ENCODE results near the gene ASIC3.
"Not testable (repeated sequence)": the region's sequence is repeated elsewhere in the genome, so short reads cannot be mapped to it uniquely, and the experiment has no call there.

ASIC3 gene

DNA sequence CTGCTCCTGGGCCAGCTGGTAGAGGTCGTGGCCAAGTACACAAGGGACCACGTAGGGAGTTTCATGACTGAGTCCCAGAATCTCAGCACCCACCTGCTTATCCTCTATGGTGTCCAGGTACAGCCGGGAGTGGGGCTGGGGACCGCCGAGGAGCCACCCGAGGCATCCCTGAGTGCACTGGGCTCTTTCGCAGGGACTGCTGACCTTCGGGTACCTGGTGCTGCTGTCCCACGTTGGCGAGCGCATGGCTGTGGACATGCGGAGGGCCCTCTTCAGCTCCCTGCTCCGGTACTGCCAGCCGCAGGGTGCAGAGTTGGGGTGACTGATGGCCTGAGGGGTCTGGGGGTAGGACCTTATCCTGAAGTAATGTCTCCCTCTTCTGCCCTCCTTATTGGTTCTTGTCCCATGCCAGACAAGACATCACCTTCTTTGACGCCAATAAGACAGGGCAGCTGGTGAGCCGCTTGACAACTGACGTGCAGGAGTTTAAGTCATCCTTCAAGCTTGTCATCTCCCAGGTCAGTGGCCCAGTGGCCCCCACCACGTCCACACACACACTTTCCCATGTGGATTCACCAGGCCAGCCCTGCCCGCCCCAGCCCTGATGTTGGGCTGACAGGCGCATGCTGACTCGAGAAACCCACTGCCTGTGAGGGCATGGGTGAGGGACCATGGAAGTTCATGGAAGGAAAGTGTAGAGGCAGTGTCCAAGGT lies 13.9 kb upstream of the ASIC3 start:
- no peak for DNase-seq

DNA sequence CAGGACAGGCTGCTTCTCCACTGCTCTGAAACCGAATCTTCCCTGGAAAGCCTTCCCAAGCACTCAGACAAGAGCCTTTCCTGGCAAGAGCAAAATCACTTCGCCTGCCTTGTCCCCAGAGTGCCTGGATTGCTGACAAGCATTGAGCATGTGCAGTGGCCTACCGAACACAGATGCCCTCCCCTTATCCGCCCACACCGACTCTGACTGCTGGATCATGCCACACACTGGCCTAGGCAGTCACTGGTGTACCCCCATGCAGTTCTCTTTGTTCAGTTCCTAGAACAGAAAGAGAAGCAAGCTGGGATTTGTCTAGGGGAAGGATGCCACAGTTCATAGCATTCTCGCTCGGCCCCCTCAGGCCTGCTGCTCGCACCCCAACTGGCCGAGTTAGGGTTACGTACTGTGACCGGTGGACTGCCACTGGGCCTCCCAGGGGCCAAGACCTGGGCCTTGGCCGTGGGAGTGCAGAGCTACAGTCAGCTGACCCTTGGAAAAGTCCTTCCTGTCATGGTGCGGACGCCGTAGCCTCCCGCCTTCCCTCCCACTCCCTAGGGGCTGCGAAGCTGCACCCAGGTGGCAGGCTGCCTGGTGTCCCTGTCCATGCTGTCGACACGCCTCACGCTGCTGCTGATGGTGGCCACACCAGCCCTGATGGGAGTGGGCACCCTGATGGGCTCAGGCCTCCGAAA lies 13.2 kb upstream of the ASIC3 start:
- DNase-seq, result no peak

DNA sequence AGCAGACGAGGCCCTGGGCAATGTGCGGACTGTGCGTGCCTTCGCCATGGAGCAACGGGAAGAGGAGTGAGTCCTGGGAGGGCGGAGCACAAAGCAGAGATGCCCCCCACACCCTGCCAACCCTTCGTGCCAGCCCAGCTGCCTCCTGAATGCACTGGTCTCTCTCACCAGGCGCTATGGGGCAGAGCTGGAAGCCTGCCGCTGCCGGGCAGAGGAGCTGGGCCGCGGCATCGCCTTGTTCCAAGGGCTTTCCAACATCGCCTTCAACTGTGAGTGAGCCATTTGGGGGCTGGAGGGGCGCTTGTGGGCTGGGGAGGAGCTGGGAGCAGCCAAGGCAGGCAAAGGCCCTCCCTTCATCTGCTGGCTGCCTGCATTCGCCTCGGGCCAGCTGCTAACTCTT lies 12.4 kb upstream of the ASIC3 start:
- DNase-seq, result no peak

DNA sequence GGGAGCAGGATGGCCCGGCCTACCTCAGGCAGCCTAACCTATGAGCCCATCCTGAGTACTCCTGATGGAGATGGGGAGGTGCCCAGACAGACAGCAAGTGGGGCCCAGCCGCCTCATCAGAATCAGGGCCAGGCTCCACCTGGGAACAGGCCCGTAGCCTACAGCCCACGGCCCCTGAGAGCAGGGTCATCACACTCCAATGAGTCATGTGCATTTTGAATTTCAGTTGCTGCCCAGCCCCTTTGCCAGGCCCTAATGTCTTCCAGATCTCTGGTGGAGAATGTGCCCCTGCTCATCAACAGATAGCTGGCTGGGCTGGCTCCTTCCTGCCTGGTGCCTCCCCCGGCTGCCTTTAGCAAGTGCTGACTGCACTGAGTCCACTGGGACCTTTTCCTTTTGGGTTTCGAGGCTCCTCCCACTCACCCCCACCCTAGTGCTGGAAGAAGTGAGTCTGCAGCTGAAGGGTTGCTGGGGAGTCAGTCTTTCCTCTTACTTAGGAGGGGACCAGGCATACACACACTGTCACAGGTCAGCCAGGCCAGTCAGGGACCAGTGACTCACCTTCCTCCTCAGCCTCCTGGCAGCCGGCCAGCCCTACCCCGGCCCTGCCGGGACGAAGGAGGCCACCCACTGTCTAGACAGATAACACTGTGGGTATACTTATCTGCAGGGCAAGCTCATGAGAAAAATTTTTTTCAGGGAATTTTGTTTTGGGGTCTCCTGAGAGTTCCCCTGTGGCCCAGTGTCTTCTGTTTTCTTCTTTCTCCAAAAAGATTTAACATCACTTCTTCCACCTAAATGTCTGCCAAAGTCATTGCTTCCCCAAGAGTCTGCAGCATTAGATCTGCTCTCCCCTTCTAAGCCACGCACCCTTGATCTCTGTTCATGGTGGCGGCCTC lies 9.1 kb upstream of the ASIC3 start:
- DNase-seq, result peak; percentile 70

DNA sequence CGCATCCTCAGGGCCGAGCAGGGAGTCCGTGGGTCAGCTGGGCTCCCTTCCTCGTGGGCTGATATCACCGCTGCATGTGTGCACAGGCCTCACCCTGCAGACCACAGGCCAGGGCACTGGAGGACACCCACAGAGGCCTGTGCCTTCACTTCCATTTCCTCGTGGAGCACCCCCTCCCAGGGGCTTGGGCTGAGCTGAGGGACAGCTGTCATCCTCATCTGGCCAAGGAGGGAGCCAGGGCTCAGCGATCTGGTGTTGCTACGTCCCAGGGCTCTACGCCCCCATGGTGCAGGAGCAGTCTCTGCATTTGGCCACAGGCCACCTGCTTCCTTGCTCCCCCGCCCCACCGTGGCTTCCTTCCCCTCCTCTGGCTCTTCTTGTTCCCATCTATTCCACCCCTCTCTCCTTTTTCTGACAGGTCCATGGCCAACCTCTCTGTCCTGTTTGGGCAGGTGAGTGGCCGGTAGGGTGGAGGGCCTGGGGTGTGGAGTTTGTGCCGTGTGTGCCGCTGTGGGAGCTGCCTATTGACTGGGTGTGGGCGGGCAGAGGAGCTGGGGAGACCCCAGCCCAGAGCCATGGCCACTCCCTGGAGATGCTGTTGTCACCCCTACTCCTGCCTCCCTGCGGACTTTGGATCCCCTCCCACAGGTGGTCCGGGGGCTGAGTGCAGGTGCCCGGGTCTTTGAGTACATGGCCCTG lies 8.3 kb upstream of the ASIC3 start:
- DNase-seq, result no peak

DNA sequence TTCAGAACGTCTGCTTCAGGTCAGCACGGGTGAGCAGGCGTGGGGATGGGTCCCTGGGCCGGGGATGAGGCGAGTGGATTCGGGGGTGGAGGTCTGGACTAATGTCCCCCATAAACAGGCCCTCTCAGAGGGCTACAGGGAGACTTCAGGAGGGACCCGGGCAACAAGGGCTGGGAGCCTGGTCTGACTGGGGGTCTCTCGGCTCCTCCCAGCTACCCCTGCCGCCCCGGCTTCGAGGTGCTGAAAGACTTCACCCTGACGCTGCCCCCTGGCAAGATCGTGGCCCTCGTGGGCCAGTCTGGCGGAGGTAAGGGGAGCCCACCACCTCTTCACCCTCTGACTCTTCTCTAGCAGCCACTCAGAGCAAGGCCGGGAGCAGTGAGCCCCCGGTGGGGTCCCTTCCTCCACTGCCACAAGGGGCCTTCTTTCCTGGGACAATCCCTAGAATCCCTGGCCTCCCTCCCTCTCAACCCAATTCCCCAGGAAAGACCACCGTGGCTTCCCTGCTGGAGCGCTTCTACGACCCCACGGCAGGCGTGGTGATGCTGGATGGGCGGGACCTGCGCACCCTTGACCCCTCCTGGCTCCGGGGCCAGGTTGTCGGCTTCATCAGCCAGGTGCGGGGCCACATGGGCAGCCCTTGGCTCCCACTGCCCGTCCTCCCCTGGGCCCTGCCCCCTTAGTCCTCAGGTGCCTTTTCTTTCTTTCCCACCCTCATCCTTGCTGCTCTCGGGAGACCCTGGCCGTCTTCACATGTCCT lies 7.5 kb upstream of the ASIC3 start:
- DNase-seq, result no peak

DNA sequence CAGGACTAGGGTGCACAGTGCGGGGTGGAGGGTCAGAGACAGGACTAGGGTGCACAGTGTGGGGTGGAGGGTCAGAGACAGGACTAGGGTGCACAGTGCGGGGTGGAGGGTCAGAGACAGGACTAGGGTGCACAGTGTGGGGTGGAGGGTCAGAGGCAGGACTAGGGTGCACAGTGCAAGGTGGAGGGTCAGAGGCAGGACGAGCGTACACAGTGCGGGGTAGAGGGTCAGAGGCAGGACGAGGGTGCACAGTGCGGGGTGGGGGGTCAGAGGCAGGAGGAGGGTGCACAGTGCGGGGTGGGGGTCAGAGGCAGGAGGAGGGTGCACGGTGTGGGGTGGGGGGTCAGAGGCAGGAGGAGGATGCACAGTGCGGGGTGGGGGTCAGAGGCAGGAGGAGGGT lies 4.9 kb upstream of the ASIC3 start:
- DNase-seq, result not testable (repeated sequence)

DNA sequence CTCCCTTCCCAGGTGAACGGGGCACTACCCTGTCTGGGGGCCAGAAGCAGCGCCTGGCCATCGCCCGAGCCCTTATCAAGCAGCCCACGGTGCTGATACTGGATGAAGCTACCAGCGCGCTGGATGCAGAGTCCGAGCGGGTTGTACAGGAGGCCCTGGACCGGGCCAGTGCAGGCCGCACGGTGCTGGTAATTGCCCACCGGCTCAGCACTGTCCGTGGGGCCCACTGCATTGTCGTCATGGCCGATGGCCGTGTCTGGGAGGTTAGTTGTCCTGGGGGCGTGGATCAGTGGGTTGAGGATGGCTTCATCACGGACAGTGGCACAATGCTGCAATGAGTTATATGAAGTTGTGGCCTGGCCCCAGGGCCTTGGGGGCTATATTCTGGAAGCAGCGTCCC lies 4.4 kb upstream of the ASIC3 start:
- no peak for DNase-seq

DNA sequence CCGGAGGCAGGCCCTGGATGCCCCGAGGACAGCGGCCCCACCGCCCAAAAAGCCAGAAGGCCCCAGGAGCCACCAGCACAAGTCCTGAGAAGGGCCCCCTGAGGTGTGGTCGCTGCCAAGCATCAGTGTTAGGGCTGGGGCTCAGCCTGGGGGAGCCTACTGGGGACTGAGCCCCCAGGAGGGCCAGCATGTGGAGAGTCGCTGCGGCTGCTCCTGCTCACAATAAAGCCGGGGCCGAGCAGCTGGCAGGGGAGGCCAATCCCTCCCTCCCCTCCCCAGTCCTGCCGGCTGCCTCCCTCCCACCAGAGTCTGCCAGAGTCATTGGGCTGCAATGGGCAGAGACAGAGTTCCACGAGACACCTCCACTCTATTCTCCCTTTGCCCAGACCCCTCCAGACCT lies 3.1 kb upstream of the ASIC3 start:
- no peak for DNase-seq

DNA sequence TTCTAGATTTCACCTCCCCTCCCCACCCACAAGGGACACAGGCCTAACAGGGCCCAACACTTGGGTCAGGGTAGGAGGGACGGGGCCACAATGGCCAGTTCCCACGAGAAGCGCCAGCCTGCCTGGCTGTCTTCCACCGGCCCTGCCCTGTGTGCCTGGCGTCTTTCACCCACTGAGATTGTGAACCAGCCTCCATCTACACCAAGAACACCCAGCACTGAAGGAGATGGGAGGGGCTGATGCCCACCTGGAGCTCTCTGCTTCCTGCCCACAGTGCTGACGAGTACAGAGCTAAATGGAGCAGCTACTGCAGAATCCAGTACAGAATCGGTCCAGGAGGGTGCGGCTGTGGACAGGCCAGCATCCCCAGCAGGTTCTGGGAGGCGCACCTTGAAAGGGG lies 2.4 kb upstream of the ASIC3 start:
- DNase-seq, result no peak

DNA sequence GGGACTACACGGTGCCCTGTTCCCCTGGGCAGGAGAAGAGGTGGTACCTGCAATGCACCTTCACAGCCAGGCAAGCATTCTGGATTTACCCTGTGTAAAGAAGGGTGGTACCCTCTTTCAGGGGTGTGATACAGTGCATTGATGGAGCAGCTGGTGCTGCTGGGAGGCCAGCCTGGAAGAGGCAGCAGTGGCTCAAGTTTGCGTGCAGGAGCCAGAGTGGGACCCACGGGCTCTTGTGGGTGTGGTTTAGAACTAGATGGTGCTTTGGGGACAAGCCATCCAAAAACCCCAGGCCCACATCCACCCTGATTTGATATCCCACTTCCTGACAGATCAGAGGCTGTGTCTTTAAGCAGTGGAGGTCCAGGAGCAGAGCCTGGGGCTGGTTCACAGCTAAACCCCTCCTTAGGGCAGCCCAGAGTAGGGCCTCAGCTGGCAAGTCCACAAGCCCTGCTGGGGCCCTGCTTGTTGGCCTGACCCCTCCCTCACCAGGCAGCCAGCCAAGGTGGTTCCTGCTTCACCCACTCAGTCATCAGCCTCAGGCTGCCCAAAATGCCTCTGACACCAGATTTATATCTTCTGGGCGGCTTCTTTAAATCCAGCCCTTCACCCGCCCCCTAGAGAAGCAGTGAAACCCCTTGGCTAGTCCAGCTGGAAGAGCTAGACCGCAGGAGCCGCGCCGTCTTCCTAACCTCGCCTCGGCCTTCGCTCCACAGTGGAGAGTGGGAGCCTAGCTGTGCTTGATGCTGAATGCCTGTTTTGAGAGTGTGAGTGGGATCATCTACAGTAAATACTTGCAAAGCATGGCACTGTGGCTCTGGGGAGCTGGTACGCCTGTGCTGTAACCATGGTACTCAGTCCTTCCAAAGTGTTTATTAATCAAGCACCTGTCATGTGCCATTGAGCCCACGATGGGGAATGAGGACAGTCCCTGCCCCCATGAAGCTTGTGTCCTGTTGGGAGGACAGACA lies 1.4 kb upstream of the ASIC3 start:
- peak; percentile 89 for DNase-seq

DNA sequence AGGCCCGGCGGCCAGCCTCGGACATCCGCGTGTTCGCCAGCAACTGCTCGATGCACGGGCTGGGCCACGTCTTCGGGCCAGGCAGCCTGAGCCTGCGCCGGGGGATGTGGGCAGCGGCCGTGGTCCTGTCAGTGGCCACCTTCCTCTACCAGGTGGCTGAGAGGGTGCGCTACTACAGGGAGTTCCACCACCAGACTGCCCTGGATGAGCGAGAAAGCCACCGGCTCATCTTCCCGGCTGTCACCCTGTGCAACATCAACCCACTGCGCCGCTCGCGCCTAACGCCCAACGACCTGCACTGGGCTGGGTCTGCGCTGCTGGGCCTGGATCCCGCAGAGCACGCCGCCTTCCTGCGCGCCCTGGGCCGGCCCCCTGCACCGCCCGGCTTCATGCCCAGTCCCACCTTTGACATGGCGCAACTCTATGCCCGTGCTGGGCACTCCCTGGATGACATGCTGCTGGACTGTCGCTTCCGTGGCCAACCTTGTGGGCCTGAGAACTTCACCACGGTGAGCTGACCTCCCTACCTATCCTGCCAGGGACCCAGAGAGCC lies 656 bp downstream of the ASIC3 start:
- no peak for DNase-seq

DNA sequence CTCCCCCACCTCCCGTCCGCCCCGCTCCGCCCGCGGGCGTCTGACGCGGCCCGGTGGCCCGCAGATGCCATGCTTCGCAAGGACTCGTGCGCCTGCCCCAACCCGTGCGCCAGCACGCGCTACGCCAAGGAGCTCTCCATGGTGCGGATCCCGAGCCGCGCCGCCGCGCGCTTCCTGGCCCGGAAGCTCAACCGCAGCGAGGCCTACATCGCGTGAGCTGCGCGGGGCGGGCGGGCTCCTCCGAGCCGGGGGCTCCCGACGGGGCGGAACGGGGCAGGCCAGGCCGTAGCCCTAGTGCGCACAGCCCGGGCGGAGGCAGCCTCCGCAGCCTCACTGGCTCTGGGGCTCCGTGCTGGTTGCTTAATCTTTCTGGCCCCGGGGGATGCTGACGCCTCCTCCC lies 2.8 kb downstream of the ASIC3 start:
- DNase-seq, result peak; percentile 76

DNA sequence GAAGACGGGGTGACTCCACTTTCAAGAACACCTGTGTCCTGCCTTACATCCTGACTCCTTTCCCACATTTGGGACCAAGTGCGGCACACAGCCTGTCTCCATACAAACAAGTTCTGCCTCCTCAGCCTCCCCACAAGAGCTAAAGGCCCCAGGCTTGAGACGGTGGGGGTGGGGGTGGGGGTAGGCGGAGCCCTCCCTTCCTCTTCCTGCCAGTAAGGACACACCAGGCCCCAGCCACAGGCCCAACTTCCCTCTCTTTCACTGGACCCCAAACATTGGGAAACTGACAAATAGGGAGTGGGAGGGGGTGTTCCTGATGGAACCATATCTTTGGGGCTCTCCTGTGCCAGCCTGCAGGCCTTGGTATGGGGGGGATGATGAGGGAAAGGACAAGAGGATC lies 4.8 kb downstream of the ASIC3 start:
- DNase-seq, result no peak

DNA sequence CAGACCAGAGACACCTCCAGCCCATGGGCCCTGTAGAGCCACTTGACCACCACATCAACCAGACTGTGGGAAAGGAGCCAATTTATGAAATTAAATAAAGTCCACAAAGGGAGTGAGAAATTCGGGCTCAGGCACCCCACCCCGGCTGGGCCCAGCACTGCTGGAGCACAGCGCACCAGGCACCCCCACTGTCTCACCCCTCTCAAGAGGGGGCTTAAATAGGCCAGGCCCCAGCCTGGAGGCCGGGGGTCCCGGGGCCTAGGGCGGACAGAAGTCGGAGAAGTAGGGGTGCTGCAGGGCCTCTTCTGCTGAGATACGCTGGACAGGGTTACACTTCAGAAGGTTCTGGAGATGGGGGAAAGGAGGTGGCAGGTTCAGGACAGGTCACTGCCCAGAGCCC lies 5.4 kb downstream of the ASIC3 start:
- no peak for DNase-seq

DNA sequence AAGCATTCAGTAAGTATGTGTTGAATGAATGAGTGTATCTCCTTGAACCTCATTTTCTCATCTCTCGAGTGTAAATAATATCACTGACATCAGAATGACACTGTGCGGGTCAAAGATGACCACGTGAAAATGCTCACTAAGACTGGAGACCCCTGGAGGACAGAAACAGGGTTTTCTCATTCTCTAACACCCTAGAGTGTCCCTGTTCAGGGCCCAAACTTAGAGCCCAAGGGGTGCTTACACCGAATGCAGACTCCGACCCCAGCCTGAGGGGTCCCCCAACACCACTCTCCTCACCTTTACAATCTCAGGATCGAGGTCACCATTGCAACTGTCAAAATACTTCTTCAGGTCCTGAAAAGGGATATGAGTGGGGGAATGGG lies 7.9 kb downstream of the ASIC3 start:
- no peak for DNase-seq

DNA sequence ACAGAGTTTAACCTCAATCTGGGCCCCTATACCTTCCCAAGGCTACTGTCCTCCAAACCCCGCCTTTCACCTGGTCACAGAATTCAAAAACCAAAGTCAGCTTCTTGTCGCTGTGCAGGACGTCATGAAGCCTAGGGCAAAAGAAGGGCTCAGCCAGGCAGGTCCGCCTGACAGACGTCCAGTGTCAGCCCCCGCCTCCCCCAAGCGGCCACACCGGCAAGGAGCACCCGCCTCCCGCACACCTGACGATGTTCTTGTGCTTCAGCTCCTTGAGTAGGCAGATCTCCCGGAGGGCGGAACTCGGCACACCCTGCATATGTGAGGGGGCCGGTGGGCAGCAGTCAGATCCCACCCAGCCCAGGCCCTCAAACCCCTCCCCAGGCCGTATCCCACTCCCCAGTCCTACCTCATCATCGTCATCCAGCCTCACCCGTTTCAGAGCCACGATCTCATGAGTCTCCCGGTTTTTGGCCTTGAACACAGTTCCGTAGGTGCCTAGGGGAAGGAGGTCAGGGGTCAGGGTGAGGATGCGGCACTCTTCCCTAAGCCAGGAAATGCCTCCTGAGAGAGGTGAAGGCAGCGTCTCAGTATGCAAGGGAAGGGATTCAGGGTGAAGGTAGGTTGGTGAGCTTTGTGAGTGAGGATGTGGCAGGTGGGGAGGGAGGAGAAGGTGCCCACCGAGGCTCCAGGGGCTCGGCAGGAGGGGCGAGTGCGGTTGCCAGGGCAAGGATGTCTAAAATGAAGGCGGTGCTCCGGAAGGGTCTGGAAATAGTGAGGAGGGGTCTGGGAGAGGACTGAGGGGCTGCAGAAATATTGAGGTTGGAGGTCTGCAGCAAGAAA lies 8.6 kb downstream of the ASIC3 start:
- DNase-seq, result no peak

DNA sequence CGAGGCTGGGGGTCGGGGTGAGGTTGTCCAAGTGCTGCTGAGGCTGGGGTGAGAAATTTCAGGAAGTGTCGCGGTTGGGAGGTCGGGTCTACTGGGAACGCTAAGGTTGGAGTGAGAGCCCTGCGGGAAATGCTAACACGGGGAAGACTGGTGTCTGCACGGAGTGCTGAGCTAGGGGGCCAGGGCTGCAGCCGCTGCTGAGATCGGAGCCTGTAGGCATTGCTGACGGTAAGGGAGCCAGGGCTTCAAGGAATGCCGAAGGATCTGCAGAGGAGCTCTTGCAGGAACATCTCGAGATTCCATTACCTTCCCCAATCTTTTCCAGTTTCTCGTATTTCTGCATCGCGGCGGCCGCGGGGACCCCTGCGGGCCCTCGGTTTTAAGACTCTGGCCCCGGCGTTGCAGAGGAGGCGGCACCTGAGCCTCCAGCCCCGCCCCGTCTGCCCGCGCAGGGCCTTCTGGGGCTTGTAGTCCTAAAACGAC lies 9.2 kb downstream of the ASIC3 start, which contains the start of gene CDK5:
Gene CDK5, minus strand, starts transcription at position 392 of the 483 bp plus-strand sequence. Its CDS starts 49 bp downstream, at position 343.
- DNase-seq, result no peak

DNA sequence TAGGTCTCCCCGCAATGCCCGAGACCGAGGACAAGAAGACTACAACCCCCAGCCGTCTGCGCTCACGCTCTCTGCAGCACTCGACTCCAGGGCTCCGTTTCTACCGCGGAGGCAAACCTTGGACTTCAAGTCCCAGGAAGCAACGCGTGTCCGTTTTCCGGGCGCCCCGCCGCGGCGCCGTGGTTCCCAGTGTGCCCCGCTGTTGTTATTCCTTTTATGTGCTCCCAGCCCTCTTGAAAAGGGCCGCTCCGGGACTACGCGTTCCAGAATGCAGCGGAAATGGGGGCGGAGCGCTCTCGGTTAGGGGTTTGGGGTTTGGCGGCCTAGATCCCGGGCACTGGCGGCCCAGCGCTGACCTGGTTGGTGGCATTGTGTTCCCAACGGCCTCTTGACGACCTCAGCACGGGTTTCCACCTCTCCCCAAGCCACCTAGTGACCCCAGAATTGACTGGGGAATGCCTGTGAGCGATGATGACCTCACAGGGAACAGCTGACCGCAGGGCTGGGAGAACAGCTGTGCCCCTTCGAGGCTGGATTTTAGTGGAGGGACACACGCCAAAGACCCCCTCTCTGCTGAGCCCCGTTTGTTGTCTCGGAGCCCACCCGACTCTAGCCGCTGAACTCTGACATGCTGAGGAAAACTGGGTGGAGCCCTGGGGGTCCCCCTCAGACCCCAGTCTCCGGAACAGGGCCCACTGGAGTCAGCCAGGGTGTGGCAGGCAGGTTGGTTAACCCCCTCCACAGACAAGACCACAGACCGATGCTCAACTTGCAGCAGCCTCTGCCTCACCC lies 9.9 kb downstream of the ASIC3 start:
- peak; percentile 99 for DNase-seq
